Stimulated activated CD4-positive, alpha-beta T cell treated with anti-CD3 and anti-CD28 coated beads, Interleukin-12 subunit alpha, Interleukin-12 subunit beta, amount 100 ng/mL, for 4 hours (primary cell): Measurements from ENCODE around the gene HNRNPR.

Source experiments
- DNase-seq: peaks from one replicate; pipeline ENCODE4 v3.0.0-alpha.2; 2020

HNRNPR gene

DNA sequence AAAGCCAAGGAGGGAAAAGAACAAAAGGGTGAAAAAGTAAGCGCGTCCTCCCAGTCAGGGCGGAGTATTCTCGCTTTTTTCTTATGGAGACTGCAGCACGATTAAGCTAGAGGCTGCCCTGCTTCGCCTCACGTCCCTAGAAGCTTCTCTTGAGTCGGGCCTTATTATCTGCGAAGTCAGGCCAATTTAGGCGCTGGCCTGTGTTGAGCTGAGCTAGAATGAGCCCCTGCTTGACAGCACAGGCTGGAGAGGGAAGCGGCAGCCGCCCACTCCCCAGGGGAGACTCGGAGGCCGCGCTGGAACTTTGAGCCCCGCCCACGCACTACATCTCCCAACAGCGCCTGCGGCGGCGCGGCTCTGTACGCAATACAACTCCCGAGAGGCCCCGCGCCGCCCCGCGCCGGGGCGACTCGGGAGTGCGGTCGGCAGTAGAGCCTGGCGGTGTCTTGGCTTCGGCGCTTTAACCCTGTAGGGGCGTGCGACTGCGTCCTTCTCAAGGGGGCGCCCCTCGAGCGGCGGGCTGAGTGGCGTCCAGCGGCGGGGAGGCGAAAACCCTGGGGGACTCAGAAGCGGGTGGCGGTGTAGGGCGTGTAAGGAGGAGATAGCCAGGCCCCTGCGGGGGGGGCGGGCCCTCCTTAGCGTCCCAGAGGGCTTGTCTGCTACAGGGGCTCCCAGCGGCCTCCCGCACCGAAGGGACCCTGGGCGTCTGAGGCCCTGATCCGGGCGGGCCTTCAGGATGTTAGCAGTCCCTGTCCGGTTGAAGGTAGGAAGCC, 24.7 kb upstream of the HNRNPR start:
- DNase-seq: peak; percentile 87

DNA sequence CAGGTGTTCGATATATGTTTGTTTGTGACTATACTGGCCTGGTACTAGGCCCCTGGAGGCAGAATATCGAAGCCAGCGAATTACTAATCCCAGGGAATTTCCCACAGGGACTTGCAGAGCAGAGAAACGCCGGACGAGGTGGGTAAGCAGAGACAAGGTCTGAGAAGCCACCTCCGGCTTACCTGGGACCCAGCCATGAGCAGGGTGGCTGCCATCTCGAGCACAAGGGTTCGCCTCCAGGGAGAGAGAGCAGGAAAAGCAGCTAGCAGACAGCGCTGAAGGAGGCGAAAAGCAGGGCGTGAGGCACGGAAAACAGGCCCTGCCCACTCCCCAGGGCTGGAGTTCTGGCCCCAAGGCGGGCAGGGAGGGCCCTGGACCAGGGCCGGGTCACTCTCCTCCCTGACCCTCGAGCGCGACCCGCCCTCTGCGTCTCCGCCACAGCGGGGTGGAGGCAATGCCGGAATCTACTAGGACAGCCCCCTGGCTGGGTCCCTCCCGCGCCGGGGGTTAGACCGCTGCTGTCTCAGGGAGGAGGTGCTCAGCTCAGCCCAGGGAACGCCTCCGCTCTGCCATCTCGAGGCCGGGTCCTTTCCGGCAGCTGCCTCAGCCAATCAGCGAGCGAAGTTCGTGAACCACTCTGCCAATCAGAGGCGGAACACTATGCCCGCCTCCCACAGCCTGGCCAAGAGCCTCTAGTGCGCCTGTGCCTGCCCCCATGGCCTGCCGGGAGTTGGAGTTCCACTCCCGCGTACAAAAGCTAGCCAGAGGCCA, 23.9 kb upstream of the HNRNPR start:
- DNase-seq: peak; percentile 95

GRCh38 chr1:23367451-23367790, 23.3 kb upstream of the HNRNPR start:
- no peak for DNase-seq

DNA sequence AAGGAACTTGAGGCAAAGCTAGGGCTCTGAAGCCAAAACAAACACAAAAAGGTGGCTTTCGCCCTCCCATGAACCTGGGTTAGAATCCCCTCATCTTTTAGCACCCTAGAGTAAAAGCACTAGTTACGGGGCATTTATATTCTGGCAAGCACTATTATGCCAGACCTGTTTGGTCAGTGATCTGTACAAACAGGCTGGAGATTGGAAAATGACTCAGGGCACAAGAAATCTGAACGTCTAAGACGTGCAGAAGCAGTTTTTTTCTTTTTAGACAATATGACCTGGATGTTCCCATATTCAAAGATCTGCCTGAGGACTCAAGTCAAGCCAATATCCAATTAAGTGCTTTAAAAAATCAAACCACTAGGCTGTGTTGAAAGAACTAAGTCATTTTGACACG, 22.5 kb upstream of the HNRNPR start:
- no peak for DNase-seq

GRCh38 chr1:23366146-23366545, 22.1 kb upstream of the HNRNPR start:
- DNase-seq: no peak

DNA sequence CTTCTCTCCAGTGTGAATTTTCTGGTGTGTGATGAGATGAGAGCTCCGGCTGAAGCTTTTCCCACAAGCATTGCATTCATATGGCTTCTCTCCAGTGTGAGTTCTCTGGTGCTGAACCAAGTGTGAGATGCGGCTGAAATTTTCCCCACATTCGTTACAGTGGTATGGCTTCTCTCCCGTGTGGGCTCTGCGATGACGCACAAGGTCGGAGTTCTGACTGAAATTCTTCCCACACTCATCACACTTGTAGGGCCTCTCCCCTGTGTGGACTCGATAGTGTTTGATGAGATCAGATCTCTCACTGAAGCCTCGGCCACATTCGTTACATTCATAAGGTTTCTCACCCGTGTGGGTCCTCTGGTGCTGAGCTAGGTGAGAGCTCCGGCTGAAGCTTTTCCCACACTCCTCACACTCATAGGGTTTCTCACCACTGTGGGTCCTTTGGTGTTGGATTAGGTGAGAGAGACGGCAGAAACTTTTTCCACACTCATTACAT, 18.2 kb upstream of the HNRNPR start:
- DNase-seq: no peak

DNA sequence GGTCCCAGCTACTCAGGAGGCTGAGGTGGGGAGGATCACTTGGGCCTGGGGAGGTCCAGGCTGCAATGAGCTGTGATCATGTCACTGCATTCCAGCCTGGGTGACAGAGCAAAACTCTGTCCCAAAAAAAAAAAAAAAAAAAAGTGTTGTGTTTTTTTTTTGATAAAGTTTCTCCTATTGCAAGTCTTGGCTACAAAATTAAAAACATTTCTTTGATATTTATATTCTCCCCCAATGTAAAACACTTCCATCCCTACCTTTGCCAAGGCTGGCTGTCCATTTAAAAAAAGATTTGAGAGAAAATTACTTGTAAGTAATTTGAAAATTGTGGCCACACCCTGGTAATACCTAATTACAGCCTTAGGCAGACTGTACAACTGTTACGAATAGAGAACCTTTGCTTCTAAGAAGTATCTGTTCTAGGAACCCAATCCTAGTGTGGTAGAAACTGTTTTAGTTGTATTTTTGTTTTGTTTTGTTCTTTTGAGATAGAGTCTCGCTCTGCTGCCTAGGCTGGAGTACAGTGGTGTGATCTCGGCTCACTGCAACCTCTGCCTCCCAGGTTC, 14.3 kb upstream of the HNRNPR start:
- DNase-seq: no peak

DNA sequence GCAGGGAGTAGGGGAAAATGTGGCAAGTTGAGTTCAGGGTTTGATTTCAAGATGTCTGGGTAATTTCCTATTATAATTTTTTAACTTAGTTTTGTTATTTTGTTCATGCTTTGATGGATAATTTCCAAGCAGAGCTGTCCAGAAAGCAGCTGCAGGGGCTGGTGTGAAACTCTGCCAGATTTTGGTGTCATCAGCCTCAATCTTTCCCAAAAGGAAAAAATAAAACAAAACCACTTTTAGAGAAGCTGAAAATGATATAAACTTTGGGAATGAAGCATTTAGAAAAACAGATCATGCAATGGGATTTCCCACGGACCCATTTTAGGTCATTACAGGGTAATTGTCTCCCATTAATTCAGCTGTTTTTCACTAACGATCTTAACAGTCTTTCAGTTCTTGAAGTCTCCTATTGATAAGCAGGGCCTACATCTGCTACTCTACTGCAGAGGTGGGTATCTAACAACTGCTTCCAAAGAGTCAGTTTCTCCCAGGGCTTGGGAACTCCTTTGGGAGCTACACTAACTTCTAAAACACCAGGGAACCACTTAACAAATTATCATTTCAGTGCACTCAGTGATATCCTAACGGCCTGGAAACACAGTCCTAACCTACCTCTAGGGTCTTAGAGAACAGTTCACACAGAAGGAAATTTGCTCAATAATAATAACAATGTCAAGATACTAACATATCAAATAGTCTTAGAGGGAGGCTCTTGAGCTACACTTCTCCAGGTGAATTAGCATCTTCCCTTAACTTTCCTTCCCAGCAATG, 13.2 kb upstream of the HNRNPR start:
- no peak for DNase-seq

DNA sequence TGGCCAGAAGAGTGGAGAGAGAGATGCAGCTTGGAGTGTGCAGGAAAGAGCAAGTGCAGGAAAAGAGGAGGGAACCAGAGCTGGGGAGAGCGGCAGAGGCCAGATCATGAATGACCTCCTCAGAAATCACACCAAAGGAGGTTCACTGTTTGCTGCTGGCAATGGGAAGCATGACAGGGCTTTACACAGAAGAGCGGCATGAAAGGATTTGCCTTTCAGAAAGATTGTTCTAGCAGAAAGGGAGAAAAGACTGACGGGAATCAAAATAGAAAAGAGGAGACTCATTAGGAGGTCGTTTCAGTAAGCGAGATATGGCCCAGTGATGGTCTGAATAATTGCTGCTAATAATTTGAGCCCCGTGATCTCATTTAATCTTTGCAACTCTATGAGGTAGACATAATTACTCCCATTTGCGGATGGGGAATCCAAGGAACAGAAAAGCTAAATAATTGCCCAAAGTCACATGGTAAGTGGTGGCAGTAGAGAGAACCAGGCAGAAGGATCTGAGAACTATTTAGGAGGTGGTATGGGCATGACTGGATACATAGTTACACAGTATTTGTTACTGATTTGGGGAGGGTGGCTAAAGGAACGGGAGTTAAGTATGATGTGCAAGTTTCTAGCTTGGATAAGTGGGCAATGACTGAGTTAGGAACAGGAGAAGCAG, 12.5 kb upstream of the HNRNPR start:
- no peak for DNase-seq

GRCh38 chr1:23354245-23354644, 10.2 kb upstream of the HNRNPR start:
- DNase-seq: no peak

DNA sequence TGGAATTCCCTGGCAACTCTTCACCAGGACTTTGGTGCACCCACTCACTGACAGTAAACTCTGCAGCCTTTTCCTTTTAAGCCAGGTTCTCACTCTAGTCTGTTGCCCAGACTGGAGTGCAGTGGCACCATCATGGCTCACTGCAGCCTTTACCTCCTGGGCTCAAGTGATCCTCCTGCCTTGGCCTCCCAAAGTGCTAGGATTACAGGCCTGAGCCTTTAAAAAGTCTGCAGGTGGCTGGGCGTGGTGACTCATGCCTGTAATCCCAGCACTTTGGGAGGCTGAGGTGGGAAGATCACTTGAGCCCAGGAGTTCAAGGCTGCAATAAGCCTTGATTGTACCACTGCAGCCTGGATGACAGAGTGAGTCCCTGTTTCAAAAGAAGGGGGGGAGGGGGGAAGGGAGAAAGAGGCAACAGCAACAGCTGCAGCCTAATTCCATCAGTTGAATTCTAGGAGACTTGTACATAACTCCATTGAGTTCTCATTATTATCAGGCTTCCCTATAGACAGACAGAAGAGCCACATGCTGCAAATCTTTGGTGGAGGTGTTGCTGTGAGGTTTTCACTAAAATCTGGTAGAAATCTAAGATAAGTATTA, 8.1 kb upstream of the HNRNPR start:
- no peak for DNase-seq

DNA sequence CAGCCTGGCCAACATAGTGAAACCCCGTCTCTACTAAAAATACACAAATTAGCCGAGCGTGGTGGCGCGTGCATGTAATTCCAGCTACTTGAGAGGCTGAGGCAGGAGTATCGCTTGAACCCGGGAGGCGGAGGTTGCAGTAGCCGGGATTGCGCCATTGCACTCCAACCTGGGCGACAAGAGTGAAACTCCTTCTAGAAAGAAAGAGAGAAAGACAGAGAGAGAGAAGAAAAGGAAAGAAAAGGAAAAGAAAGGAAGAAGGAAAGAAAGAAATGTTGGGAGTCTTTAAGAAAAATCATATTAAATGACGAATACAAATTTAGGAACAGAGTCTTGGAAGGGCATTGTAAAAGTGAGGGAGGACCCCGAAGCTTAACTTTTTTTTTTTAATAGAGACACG, 1.8 kb upstream of the HNRNPR start:
- DNase-seq: no peak

GRCh38 chr1:23344987-23345472, 946 bp upstream of the HNRNPR start:
- no peak for DNase-seq

DNA sequence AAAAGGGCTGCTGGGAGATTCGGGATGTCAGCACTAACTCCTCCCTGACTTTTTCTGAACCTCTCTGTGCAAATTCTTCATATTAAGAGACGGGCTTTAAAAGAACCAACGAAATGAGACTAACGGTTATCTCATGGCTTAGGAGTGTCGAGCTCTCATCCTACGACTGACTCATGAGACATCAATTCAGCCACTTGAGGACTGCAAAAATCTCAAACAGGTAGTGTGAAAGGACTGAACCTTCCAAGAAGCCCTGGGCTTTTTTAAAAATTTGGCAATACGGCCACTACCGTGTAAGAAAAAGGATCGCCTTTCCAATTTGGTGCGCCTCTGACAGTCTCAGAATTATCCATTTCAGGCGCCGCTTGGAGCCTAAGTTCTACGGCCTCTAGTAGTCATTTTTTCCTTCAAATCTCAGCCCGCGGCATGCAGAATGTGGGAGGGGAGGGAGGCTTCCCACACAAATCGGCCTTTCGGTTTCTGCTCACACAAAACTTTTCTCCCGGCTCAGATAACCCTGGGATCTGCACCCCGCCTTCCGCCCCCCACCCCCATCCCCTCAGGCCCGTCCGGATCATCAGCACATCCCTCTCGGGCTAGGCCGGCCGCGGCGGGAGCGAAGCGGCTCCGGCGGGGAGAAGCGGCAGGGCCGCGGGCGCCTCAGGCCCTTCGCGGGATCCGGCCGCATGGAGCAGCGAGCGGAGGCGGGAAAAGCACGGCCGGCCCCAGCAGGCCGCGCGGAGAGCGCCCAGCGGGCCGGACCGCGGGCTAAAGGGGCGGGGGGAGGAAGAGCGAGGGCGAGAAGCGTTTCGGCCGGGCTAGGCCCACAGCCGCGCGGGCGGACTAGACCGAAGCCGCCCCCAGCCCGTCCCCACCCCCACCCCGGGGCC, 618 bp downstream of the HNRNPR start:
- DNase-seq: peak; percentile 51

- no peak for DNase-seq
Measured at GRCh38 chr1:23341931-23342692, 2.0 kb downstream of the HNRNPR start.

DNA sequence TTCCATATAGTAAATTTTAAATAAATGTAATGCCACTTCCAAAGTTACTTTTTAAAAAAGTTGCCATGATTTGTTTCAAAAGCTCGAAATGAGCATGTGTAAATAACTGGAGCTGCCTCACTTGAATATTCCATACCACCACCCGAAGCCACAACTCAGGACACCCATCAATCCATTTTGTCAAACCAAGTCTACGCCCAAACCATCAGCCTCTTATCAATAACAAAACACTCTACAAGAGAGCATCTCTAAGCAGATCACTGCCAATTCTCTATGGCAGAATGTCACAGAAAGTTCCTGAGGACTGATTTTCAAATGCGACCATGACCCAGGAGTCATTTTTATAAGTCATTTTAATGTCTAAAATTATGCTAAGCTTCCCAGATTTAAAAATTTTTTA, 4.5 kb downstream of the HNRNPR start:
- DNase-seq: no peak

- no peak for DNase-seq
Measured at GRCh38 chr1:23337869-23338268, 6.2 kb downstream of the HNRNPR start.

DNA sequence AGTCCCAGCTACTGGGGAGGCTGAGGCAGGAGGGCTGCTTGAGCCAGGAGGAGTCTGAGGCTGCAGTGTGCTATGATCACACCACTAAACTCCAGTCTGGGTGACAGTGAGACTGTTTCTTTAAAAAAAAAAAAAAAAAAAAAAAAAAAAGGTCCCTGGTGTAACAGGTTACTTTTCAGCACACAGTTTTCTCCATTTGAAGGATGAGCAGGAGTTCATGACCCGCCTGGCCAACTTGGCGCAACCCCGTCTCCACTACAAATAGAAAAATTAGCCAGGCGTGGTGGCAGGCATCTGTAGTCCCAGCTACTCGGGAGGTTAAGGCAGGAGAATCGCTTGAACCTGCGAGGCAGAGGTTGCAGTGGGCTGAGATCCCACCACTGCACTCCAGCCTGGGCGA, 12.4 kb downstream of the HNRNPR start:
- no peak for DNase-seq

DNA sequence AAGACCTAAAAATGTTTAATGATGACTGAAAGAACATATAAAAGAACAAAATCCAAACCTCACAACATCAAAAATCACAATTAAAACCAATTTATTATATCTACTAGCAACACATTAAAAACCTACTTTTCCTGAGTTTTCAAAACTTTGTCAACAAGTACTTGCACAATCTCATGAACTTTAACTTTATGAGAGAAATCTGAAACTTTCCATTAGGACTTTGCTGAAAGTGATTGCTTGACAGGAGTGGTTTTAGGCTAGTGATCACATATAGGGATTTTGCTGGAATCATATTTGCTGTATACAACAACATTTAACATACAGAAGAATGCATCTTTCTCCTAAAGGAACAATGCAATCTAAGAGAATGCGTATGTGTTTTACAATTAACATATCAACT, 13.2 kb downstream of the HNRNPR start:
- no peak for DNase-seq

- no peak for DNase-seq
Measured at GRCh38 chr1:23325393-23325792, 18.7 kb downstream of the HNRNPR start.
